Measurements from ENCODE around the gene DDX19B. TPM values are rescaled to one million over a fixed set of nuclear protein-coding genes. Genes with fewer than 3 reads are reported as not detected.

Gene DDX19B
- total RNA-seq, 1 experiment from 2014 or later: 38.4 TPM

GRCh38 chr16:70257391-70257790, 41.6 kb upstream of the DDX19B start (continued):
- TF ChIP-seq NFATC4 (CRISPR knock-in tag; IDR thresholded peaks at IDR 0.05): no peak
- no peak for TF ChIP-seq CTCF (IDR thresholded peaks at IDR 0.05)
- no peak for TF ChIP-seq PREB (CRISPR knock-in tag; IDR thresholded peaks at IDR 0.05; ENCODE audit: borderline replicate concordance)
- TF ChIP-seq RELA (CRISPR knock-in tag; IDR thresholded peaks at IDR 0.05; ENCODE audit: borderline replicate concordance): no peak
- TF ChIP-seq TCF7 (CRISPR knock-in tag; IDR thresholded peaks at IDR 0.05; ENCODE audit: low read depth): no peak
- TF ChIP-seq, protein P1, sequence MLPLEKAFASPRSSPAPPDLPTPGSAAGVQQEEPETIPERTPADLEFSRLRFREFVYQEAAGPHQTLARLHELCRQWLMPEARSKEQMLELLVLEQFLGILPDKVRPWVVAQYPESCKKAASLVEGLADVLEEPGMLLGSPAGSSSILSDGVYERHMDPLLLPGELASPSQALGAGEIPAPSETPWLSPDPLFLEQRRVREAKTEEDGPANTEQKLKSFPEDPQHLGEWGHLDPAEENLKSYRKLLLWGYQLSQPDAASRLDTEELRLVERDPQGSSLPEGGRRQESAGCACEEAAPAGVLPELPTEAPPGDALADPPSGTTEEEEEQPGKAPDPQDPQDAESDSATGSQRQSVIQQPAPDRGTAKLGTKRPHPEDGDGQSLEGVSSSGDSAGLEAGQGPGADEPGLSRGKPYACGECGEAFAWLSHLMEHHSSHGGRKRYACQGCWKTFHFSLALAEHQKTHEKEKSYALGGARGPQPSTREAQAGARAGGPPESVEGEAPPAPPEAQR (CRISPR knock-in tag; IDR thresholded peaks at IDR 0.05): no peak
- TF ChIP-seq ZNF671 (CRISPR knock-in tag; IDR thresholded peaks at IDR 0.05): no peak
- TF ChIP-seq, protein P2, sequence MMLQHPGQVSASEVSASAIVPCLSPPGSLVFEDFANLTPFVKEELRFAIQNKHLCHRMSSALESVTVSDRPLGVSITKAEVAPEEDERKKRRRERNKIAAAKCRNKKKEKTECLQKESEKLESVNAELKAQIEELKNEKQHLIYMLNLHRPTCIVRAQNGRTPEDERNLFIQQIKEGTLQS (CRISPR knock-in tag; conservative IDR thresholded peaks at IDR 0.05): no peak

DNA sequence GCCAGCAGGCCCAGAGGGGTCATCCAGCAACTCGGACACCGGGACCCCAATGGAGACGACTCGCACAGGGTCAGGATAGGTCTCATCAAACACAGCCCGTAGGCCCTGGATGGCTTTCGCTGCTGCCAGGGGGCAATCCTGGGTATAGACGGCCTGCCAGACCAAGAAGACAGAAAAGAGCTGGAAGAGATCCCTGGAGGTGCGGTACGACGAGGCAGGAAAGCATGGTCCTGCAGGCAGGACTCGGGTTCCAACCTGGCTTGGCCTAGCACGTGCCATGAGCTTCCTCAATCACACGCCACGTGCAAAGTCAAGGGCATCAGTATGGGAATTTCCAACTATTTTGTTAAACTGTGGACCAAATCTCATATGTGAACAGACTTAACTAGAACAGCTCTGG, 40.9 kb upstream of the DDX19B start:
- Mint-ChIP-seq H3K27me3 (ENCODE audit: low read depth) (no peaks in the 10 kb centered on the region), H3K9me3 (no peaks in the 10 kb centered on the region), H3K4me3 (no peak overlapping the region), H3K4me1 (no peaks in the 10 kb centered on the region), H3K27ac (no peak overlapping the region), H3K36me3 (peaks cover 85% of the 10 kb centered on the region)
- ChIA-PET CTCF (interaction anchor here (1.6 kb wide), 1 partner anchor 9 kb away, joined by 7 read pairs; no protein-coding TSS in a partner anchor), POLR2A (no interaction called here)
- no peak for TF ChIP-seq EMX1 (CRISPR knock-in tag; IDR thresholded peaks at IDR 0.05)
- TF ChIP-seq FOXP1 (CRISPR knock-in tag; IDR thresholded peaks at IDR 0.05; ENCODE audit: borderline replicate concordance): no peak
- TF ChIP-seq, protein P2 (CRISPR knock-in tag; conservative IDR thresholded peaks at IDR 0.05): no peak
- TF ChIP-seq HMGXB4 (CRISPR knock-in tag; IDR thresholded peaks at IDR 0.05): no peak
- TF ChIP-seq NFATC4 (CRISPR knock-in tag; IDR thresholded peaks at IDR 0.05): no peak
- no peak for TF ChIP-seq ZMAT4 (CRISPR knock-in tag; IDR thresholded peaks at IDR 0.05)
- TF ChIP-seq ZNF317 (CRISPR knock-in tag; IDR thresholded peaks at IDR 0.05; ENCODE audit: borderline replicate concordance, low read depth): no peak
- no peak for TF ChIP-seq GABPB1 (CRISPR knock-in tag; IDR thresholded peaks at IDR 0.05)
- TF ChIP-seq IRF2 (CRISPR knock-in tag; IDR thresholded peaks at IDR 0.05; ENCODE audit: borderline replicate concordance, low read depth): no peak
- no peak for TF ChIP-seq IRF1 (CRISPR knock-in tag; IDR thresholded peaks at IDR 0.05)
- no peak for TF ChIP-seq ZNF232 (CRISPR knock-in tag; IDR thresholded peaks at IDR 0.05)
- TF ChIP-seq, protein P3, sequence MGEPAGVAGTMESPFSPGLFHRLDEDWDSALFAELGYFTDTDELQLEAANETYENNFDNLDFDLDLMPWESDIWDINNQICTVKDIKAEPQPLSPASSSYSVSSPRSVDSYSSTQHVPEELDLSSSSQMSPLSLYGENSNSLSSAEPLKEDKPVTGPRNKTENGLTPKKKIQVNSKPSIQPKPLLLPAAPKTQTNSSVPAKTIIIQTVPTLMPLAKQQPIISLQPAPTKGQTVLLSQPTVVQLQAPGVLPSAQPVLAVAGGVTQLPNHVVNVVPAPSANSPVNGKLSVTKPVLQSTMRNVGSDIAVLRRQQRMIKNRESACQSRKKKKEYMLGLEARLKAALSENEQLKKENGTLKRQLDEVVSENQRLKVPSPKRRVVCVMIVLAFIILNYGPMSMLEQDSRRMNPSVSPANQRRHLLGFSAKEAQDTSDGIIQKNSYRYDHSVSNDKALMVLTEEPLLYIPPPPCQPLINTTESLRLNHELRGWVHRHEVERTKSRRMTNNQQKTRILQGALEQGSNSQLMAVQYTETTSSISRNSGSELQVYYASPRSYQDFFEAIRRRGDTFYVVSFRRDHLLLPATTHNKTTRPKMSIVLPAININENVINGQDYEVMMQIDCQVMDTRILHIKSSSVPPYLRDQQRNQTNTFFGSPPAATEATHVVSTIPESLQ (CRISPR knock-in tag; IDR thresholded peaks at IDR 0.05): no peak
- TF ChIP-seq, protein P4, sequence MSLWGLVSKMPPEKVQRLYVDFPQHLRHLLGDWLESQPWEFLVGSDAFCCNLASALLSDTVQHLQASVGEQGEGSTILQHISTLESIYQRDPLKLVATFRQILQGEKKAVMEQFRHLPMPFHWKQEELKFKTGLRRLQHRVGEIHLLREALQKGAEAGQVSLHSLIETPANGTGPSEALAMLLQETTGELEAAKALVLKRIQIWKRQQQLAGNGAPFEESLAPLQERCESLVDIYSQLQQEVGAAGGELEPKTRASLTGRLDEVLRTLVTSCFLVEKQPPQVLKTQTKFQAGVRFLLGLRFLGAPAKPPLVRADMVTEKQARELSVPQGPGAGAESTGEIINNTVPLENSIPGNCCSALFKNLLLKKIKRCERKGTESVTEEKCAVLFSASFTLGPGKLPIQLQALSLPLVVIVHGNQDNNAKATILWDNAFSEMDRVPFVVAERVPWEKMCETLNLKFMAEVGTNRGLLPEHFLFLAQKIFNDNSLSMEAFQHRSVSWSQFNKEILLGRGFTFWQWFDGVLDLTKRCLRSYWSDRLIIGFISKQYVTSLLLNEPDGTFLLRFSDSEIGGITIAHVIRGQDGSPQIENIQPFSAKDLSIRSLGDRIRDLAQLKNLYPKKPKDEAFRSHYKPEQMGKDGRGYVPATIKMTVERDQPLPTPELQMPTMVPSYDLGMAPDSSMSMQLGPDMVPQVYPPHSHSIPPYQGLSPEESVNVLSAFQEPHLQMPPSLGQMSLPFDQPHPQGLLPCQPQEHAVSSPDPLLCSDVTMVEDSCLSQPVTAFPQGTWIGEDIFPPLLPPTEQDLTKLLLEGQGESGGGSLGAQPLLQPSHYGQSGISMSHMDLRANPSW (CRISPR knock-in tag; conservative IDR thresholded peaks at IDR 0.05; ENCODE audit: low read depth): no peak
- TF ChIP-seq SP1 (CRISPR knock-in tag; conservative IDR thresholded peaks at IDR 0.05): no peak
- TF ChIP-seq NR3C1 (CRISPR knock-in tag; conservative IDR thresholded peaks at IDR 0.05; ENCODE audit: low read depth): no peak
- TF ChIP-seq SOX15 (CRISPR knock-in tag; IDR thresholded peaks at IDR 0.05): no peak
- TF ChIP-seq, protein P5, sequence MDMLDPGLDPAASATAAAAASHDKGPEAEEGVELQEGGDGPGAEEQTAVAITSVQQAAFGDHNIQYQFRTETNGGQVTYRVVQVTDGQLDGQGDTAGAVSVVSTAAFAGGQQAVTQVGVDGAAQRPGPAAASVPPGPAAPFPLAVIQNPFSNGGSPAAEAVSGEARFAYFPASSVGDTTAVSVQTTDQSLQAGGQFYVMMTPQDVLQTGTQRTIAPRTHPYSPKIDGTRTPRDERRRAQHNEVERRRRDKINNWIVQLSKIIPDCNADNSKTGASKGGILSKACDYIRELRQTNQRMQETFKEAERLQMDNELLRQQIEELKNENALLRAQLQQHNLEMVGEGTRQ (CRISPR knock-in tag; IDR thresholded peaks at IDR 0.05): no peak
- ATAC-seq: no peak
- no peak for DNase-seq (ENCODE audit: low spot score)

All from WTC11 (cell line).